Progenitor cell of endocrine pancreas (in vitro differentiated cells): ENCODE data around the gene FAM170B. TPM values are rescaled to one million over a fixed set of nuclear protein-coding genes. Genes with fewer than 3 reads are reported as not detected.

Experiments
- DNase-seq: peaks from one replicate; pipeline ENCODE4 v3.0.0; 2021; ENCODE audit warnings: low spot score; ENCODE audit not compliant: unreplicated experiment
- H3K27ac Mint-ChIP-seq: 2 replicates; pipeline ENCODE4 v1.8.0; 2021; ENCODE audit warnings: mild to moderate bottlenecking, moderate library complexity, mixed read lengths
- H3K27me3 Mint-ChIP-seq: 2 replicates; pipeline ENCODE4 v1.8.0; 2021; ENCODE audit warnings: mixed read lengths
- H3K36me3 Mint-ChIP-seq: 2 replicates; pipeline ENCODE4 v1.8.0; 2022; ENCODE audit warnings: mixed read lengths; ENCODE audit not compliant: insufficient read depth
- H3K4me1 Mint-ChIP-seq: 2 replicates; pipeline ENCODE4 v1.8.0; 2021; ENCODE audit warnings: low read depth, mixed read lengths
- H3K4me3 Mint-ChIP-seq: 2 replicates; pipeline ENCODE4 v1.8.0; 2021; ENCODE audit warnings: low read depth, mild to moderate bottlenecking, moderate library complexity, mixed read lengths
- H3K9me3 Mint-ChIP-seq: 2 replicates; pipeline ENCODE4 v1.8.0; 2021; ENCODE audit warnings: low read depth, mixed read lengths
- total RNA-seq: library from RNA; stranded (reverse); gene quantifications from 2 replicates; pipeline ENCODE4 v1.2.1, GENCODE V29; 2021
- TF ChIP-seq, protein P1 (sequence below): fragments of 200-600 bp; sonication (generic); IDR thresholded peaks from one replicate; pipeline ENCODE4 v1.5.0; 2021; ENCODE audit warnings: antibody characterized with exemption, mild to moderate bottlenecking; ENCODE audit not compliant: unreplicated experiment

The FAM170B gene
- total RNA-seq, 1 donor from 2014 or later = not detected

DNA sequence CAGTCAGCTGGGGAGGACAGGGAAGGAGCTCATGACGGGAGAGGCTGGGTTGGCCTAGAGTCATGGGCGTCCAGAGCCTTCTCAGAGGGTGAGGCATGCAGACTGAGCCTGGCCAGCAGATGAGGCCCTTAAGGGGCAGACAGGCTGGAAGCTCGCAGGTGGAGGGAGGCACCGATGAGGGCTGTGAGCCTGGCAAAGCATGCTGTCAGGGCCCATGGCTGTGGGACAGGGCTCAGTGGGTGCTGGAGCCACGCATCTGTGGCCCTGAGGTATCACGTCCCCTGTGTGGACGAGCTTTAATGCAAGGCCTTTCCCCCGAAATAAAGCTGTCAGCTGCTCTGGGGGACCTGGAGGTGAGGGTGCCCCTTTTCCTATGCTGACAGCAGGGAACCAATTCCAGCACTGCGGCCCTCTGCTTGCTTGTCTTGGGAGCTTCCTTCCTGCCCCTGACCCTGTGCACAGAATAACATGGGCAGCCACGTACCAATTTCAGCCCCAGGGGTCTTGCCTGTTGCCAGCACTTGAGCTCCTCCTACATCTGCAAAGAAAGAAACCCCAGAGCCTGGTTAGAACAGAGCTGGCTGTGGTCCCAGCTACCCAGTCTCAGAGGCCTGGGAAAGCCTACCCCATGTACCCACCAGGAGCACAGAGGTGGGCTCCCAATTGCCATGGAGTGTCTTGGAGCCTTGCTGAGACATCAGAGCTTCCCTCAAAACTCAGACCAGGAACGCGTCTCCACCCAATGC, 33.8 kb upstream of the FAM170B start:
- no peaks in the 10 kb centered on the region for H3K4me1 Mint-ChIP-seq
- TF ChIP-seq, protein P1, sequence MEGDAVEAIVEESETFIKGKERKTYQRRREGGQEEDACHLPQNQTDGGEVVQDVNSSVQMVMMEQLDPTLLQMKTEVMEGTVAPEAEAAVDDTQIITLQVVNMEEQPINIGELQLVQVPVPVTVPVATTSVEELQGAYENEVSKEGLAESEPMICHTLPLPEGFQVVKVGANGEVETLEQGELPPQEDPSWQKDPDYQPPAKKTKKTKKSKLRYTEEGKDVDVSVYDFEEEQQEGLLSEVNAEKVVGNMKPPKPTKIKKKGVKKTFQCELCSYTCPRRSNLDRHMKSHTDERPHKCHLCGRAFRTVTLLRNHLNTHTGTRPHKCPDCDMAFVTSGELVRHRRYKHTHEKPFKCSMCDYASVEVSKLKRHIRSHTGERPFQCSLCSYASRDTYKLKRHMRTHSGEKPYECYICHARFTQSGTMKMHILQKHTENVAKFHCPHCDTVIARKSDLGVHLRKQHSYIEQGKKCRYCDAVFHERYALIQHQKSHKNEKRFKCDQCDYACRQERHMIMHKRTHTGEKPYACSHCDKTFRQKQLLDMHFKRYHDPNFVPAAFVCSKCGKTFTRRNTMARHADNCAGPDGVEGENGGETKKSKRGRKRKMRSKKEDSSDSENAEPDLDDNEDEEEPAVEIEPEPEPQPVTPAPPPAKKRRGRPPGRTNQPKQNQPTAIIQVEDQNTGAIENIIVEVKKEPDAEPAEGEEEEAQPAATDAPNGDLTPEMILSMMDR = no peak
- H3K9me3 Mint-ChIP-seq = no peaks in the 10 kb centered on the region
- H3K27ac Mint-ChIP-seq = no peak overlapping the region
- DNase-seq = no peak
- no peak overlapping the region for H3K4me3 Mint-ChIP-seq
- H3K36me3 Mint-ChIP-seq = no peaks in the 10 kb centered on the region
- H3K27me3 Mint-ChIP-seq = peaks cover 38% of the 10 kb centered on the region

DNA sequence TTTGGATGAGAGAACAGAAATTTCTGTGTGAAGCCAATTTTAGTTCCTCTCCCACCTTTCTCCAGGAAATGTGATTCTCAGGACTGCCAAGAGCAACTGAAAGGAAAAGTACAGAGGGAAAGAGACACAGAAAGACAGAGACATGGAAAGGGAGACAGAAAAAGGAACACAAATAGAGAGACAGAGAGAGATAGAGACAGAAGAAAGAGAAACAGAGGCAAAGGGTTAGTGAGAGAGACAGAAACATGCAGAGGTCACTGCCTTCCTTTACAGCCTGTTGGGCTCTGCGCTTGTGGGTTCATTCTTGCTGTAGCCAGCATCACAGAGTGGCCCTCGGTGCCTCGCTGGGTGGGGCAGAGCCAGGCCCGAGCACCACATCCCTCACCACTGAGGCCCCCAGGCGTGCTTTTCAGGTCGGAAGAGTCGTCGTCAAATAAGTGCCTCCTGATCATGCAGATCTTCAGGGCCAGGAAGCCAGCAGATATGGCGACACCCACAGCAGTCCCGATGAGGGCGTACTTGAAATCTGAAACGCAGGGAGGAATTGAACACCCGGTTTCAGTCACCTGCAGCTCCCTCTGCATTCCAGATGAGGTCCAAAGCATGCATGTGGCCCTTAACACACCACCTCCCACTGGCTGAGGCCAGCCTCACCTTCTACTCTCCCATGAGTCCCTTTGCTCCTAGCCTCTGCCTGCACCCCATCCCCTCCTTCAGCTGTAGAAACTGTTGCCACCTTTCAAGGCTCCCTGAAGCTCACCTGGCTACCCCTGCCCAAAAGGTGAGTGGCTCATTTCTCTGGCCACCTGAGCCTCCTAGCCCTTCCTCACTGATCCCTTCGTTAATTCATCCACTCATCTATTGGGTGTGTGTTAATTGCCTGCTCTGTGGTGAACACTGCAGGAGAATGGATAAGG, 32.9 kb upstream of the FAM170B start:
- DNase-seq = no peak
- no peak overlapping the region for H3K4me3 Mint-ChIP-seq
- peaks cover 45% of the 10 kb centered on the region for H3K27me3 Mint-ChIP-seq
- no peaks in the 10 kb centered on the region for H3K4me1 Mint-ChIP-seq
- H3K9me3 Mint-ChIP-seq = no peaks in the 10 kb centered on the region
- no peaks in the 10 kb centered on the region for H3K36me3 Mint-ChIP-seq
- TF ChIP-seq, protein P1 = no peak
- H3K27ac Mint-ChIP-seq = no peak overlapping the region

GRCh38 chr10:49165821-49166483, 32.1 kb upstream of the FAM170B start:
- no peak overlapping the region for H3K27ac Mint-ChIP-seq
- no peaks in the 10 kb centered on the region for H3K4me1 Mint-ChIP-seq
- H3K27me3 Mint-ChIP-seq = peaks cover 48% of the 10 kb centered on the region
- no peaks in the 10 kb centered on the region for H3K9me3 Mint-ChIP-seq
- DNase-seq = no peak
- TF ChIP-seq, protein P1 = no peak
- no peaks in the 10 kb centered on the region for H3K36me3 Mint-ChIP-seq
- H3K4me3 Mint-ChIP-seq = no peak overlapping the region

- peaks cover 52% of the 10 kb centered on the region for H3K27me3 Mint-ChIP-seq
- H3K36me3 Mint-ChIP-seq = no peaks in the 10 kb centered on the region
- TF ChIP-seq, protein P1 = no peak
- H3K4me3 Mint-ChIP-seq = no peak overlapping the region
- H3K4me1 Mint-ChIP-seq = no peaks in the 10 kb centered on the region
- no peak for DNase-seq
- no peak overlapping the region for H3K27ac Mint-ChIP-seq
- no peaks in the 10 kb centered on the region for H3K9me3 Mint-ChIP-seq
Observed at GRCh38 chr10:49165259-49165658, 31.4 kb upstream of the FAM170B start.
